NCI-H748 (cell line): ENCODE measurements around the gene MAPRE3.

ENCODE experiments used
- DNase-seq: peaks from one replicate; lab custom pipeline; 2025; ENCODE audit not compliant: unreplicated experiment; lab: John Stamatoyannopoulos, UW

Gene MAPRE3

GRCh38 chr2:27038631-27039339 is 68.3 kb downstream of the MAPRE3 start:
- no peak for DNase-seq

- no peak for DNase-seq
These were observed 69.0 kb downstream of the MAPRE3 start for GRCh38 chr2:27039426-27039825.

- no peak for DNase-seq
These were observed 69.4 kb downstream of the MAPRE3 start for GRCh38 chr2:27039871-27040270.

DNA sequence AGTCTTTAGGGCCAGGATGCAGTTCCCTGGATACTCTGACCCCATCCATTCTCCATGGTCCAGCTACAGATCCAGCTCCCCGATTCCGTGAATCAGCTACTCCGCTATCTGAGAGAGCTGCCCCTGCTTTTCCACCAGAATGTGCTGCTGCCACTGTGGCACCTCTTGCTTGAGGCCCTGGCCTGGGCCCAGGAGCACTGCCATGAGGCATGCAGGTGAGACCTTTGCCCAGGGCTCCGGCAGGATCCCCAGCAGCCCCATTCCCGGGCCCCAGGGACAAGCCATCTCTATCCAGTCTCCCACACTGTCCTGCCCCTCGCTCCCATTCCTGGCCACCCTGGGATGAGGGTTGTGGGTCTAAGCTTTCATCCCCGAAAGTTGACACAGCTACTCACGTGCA is 69.8 kb downstream of the MAPRE3 start:
- DNase-seq: no peak

DNA sequence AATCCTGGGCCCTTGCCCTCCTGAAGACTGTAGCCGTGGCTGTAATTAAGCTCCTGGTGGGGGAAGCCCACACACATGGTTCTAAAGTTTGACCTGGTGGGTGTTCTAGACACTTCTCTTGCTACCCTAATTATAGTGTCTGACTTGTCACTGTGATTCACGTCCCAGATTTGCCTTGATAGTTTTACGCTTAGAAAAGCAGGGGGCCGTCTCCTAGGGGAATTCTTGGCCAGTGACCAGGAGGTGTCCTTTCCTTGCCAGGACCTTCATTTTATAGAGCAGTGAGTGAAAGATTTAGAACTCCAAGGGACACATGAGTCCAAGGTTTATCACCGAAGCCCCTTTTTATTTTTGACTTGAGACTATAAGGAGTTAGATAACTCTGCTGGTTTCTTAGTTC is 71.3 kb downstream of the MAPRE3 start:
- no peak for DNase-seq

DNA sequence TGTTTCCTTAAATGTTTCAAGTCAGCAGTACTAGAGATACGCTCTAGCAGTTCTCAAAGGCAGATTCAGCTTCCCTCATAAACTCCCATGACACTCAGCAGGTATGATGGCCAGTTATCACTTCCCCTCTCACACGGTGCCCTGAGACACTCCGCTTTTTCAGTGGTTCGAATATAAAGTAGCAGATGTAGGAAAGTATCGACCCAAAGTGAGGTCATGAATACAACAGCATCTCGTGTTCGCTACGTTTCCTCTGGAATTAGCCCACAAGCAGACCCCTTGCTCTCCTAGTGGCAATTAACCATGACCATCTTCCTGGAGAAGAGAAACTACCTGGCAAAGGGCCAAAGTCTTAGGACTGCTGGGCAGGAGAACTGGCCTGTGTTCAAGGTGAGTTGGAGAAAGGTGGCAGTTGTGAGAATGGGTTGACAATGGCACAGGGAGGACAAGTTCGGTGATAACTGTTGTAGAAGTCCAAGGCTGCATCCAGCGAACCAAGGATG is 71.8 kb downstream of the MAPRE3 start:
- DNase-seq: peak; percentile 27

GRCh38 chr2:27042985-27043634 is 72.7 kb downstream of the MAPRE3 start:
- DNase-seq: no peak

DNA sequence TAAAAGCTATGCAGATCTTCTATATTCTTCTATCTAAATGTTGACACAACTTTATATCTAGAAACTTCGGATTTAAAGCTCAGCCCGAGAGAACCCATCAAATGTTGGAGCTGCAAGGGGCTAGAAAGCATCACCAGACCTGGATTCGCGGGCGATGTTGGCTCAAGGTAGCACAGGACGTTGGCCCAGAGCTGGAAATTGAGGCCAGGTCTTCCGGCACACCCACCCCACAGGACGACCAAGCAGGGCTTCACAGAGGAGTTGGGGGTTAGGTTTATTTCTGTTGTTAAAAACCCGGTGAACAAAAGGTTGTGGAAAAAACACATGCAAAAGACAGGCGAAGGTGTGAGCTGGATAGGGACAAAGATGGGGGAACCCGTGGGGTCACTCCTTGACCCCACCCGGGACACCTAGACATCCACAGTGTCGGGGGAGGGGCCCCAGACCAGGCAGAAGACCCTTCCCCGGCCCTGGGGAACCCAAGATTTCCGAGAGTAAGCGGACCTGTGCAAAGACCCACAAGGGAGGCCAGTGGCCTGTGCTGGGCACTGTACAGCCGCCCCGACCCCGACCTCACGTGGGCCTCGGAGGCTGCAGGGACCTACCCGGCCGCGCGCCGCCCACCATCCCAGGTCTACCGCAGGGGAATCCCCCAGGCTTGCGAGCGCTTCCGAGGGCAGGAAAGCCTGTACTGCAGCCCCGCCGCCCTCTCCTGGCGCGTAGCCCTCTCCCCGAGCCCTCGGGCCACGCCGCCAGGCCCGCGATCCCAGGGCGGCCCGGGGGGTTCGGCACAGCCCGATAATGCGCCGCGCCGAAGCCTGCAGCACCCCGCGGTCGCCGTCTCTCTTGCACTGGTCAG is 79.2 kb downstream of the MAPRE3 start:
- peak; percentile 79 for DNase-seq

DNA sequence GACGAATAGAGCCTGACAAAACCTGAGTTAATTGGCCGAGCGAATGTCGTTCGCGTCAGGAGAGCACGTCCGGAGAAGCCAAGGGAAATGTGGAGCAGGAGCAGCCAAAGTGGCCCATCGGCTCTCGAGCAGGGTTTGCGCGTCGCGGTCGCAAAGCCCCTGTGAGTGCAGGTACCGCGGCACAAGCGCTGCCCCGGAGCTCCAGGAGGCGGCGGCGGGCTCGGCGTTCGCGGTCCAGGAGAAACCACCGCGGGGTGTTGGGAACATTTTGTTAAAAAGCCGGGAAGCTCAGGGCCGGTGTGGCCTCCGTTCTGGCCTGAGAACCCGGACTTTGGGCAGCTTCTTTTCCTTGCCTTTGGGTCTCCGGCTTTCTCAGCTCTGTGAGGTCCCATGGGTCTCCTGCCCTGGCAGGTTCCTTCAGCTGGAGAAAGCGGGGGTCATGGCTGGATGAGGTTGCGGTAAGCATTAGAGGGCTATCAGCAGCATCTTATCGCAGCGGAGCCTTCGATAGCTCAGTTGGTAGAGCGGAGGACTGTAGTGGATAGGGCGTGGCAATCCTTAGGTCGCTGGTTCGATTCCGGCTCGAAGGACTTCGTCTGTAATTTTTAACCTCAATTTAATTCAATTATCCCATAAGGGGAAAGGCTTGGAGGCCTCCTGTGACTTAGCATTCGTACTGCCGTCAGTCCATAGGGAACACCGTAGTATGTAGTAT is 80.0 kb downstream of the MAPRE3 start:
- peak; percentile 92 for DNase-seq

DNA sequence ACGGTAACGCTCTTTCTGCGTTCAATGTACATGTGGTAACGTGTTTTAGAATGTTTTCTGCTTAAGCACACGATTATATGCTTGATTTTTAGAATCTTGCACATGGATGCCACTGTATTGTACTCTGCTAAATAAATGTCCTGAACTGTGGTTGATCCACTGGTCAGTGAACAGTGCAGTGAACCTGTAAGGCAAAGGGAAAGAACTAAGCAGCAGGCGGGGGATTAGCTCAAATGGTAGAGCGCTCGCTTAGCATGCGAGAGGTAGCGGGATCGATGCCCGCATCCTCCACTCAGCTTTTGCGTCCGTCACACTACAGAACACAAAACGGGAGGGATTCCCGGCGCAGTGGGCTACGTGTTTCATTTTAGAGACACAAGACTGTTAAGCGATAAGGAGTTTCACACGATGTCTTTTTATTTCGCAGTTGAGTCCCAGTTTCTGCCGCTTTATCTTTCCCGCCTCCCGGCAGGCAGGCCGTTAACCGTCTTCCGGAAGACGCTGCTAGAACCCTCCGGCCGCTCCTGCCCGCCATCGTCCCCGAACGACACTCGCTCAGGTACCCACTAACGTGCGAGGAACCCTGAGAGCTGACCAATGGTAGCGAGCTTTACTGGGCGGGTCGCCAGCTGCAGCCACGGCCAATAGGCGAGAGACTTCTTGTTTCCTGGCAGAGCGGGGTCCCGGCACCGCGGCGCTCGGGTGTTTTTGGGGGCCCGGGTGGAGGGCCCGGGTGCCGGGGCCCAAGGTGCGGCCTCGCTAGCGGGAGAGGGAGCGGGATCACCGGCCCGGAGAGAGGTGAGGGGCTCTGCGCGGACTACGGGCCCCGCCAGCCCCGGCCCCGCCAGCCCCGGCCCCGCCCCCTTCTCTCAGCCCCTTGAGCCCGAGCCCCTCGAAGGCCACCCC is 80.8 kb downstream of the MAPRE3 start, which contains the start of gene AGBL5:
Gene AGBL5, plus strand, starts transcription at position 673 of the 906 bp plus-strand sequence. CDS start 1,291 bp downstream, outside the sequence.
- DNase-seq: peak; percentile 95

DNA sequence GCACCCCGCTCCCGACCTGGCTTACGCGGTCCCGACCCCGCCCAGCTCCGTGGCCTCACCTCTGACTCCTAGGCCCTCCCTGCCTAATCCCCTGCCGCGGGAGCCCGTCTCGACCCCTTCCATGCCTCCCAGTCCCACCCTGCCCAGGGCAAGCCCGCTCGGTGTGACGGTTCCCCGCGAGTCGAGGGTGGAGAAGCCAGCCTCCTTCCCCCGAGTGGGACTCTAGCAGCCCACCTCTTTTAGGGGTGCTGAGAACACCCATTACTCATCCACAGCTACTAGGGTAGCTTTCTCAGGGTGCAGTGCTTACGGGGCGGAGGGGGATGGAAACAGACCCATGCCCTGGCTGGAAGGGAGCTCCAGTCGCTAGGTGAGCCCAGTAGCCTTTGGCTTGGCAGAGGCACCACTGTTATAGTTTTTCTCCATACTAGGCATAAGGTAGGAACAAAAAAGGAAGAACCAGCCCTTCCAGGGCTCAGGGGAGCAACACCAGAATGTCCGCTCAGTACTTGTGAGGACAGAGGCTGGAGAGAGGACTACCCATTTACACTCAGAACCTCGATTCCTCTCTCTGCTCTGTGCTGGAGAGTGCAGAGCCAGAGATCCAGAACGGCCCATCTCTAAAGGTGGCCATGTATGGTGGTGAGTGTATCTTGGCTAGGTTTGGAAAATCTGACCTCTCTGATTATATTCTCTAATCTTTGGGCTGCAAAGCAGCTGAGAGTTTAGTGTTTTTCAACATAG is 81.6 kb downstream of the MAPRE3 start:
- DNase-seq: peak; percentile 50

GRCh38 chr2:27053321-27053720 is 82.9 kb downstream of the MAPRE3 start:
- no peak for DNase-seq

DNA sequence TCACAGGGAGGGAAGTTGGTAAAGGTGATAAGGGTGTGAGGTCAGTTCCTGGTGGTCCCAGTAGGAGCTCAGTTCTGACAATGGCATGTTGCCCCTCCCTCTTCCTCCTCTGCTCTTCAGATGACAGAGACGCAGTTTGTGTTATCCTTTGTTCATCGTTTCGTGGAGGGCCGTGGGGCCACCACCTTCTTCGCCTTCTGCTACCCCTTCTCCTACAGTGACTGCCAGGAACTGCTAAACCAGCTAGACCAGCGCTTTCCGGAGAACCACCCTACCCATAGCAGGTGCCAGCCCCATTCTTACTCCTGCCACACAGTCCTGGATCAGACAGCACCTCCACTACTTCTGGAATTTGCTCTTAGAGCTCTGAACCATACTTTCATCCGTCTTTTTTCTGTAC is 83.3 kb downstream of the MAPRE3 start:
- DNase-seq: no peak

- no peak for DNase-seq
These were observed 84.3 kb downstream of the MAPRE3 start for GRCh38 chr2:27054721-27055120.

- DNase-seq: no peak
These were observed 86.7 kb downstream of the MAPRE3 start for GRCh38 chr2:27057184-27057583.

GRCh38 chr2:27058210-27058609 is 87.8 kb downstream of the MAPRE3 start:
- DNase-seq: no peak

GRCh38 chr2:27059141-27059820 is 88.8 kb downstream of the MAPRE3 start:
- DNase-seq: no peak

GRCh38 chr2:27060323-27060722 is 89.9 kb downstream of the MAPRE3 start:
- no peak for DNase-seq

- DNase-seq: no peak
These were observed 94.7 kb downstream of the MAPRE3 start for GRCh38 chr2:27065128-27065527.
